Measurements from ENCODE around the gene INPP5A.

Gene INPP5A

DNA sequence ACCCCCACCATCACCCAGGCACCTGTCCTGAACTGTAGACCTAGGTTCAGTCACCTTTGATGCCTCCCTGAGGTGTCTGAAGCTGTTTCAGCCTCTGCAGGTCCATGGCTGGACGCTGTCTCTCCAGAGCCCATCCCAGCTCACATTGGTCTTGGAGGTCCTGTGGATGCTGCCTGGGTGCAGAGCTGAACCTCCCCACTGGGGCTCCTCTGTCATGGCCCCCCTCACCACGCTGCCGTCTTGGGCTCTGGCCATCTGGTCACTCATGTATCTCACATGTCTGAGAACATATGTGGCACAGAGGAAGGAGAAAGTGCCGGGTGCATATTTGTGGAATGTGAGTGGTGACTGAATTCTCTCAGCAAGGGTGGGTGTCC lies 139.5 kb downstream of the INPP5A start:
- Histone ChIP-seq H3K79me2 (ENCODE audit: insufficient read depth, low read length) (no peaks in the 10 kb centered on the region), H4K20me1 (ENCODE audit: insufficient read depth, low read length, poor library complexity, severe bottlenecking) (no peaks in the 10 kb centered on the region), H3K9ac (ENCODE audit: low read depth, low read length, poor library complexity, severe bottlenecking) (no peak overlapping the region), H3K27me3 (ENCODE audit: insufficient read depth, low read length, poor library complexity, severe bottlenecking) (no peaks in the 10 kb centered on the region), H3F3A (ENCODE audit: low read depth) (no peaks in the 10 kb centered on the region), H3K4me1 (ENCODE audit: insufficient read depth, low read length, poor library complexity, severe bottlenecking) (no peaks in the 10 kb centered on the region), H3K4me2 (ENCODE audit: low read depth, low read length, poor library complexity, severe bottlenecking) (no peak overlapping the region), H3K4me3 (ENCODE audit: low read length, poor library complexity, severe bottlenecking) (no peak overlapping the region), H3K36me3 (ENCODE audit: insufficient read depth, low read length) (no peaks in the 10 kb centered on the region), H3K9me2 (replicated peaks; ENCODE audit: low read depth, low read length) (no peaks in the 10 kb centered on the region), H3K9me3 (ENCODE audit: insufficient read depth, low read depth, low read length) (no peaks in the 10 kb centered on the region), H2AFZ (ENCODE audit: low read length) (no peak overlapping the region)
- TF ChIP-seq EZH2phosphoT487 (IDR thresholded peaks at IDR 0.05; ENCODE audit: borderline replicate concordance), result no peak
- TF ChIP-seq, protein P1, sequence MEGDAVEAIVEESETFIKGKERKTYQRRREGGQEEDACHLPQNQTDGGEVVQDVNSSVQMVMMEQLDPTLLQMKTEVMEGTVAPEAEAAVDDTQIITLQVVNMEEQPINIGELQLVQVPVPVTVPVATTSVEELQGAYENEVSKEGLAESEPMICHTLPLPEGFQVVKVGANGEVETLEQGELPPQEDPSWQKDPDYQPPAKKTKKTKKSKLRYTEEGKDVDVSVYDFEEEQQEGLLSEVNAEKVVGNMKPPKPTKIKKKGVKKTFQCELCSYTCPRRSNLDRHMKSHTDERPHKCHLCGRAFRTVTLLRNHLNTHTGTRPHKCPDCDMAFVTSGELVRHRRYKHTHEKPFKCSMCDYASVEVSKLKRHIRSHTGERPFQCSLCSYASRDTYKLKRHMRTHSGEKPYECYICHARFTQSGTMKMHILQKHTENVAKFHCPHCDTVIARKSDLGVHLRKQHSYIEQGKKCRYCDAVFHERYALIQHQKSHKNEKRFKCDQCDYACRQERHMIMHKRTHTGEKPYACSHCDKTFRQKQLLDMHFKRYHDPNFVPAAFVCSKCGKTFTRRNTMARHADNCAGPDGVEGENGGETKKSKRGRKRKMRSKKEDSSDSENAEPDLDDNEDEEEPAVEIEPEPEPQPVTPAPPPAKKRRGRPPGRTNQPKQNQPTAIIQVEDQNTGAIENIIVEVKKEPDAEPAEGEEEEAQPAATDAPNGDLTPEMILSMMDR (conservative IDR thresholded peaks at IDR 0.05; ENCODE audit: low read length), result no peak

DNA sequence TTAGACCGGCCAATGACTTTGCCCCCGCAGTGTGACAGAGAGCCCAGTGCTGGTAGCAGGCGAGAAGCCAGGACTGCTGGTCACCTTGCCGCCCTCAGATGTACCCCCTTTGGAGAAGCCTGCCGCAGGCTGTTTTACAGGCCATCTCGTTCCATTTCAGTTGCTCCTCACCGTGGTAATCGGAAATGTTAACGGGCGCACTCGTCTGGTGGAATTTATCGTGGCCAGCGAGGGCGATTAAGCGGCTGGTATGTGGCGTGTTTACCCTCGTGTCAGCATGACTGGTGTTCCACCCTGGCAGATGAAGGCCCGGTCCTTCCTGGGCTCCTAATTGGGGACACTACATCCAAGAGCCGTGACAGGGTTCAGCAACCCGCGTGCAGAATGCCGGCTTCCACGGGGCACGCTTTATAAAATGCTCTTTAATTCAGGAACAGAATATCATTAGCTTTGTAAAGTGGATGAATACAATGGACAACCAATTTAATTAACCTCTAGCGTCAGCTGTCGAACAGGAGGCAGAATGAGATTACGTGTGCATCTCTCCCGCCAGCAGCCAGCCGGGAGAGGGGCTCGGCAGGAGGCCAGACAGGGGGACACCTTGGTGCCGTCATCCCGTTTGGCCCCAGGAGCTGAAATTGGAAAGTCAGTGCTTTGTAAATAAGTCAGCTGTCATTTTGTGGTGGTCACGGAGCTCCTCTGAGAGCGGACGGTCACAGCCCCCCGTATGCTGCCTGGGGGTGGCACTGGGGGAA lies 140.1 kb downstream of the INPP5A start:
- H3K27me3 ChIP-seq (ENCODE audit: insufficient read depth, low read length, poor library complexity, severe bottlenecking), result no peaks in the 10 kb centered on the region
- no peak overlapping the region for H3K4me2 ChIP-seq (ENCODE audit: low read depth, low read length, poor library complexity, severe bottlenecking)
- no peak overlapping the region for H2AFZ ChIP-seq (ENCODE audit: low read length)
- H3F3A ChIP-seq (ENCODE audit: low read depth), result no peaks in the 10 kb centered on the region
- no peaks in the 10 kb centered on the region for H3K9me3 ChIP-seq (ENCODE audit: insufficient read depth, low read depth, low read length)
- H3K36me3 ChIP-seq (ENCODE audit: insufficient read depth, low read length), result no peaks in the 10 kb centered on the region
- H3K4me1 ChIP-seq (ENCODE audit: insufficient read depth, low read length, poor library complexity, severe bottlenecking), result no peaks in the 10 kb centered on the region
- no peaks in the 10 kb centered on the region for H3K9me2 ChIP-seq (replicated peaks; ENCODE audit: low read depth, low read length)
- H3K9ac ChIP-seq (ENCODE audit: low read depth, low read length, poor library complexity, severe bottlenecking), result no peak overlapping the region
- TF ChIP-seq EZH2phosphoT487 (IDR thresholded peaks at IDR 0.05; ENCODE audit: borderline replicate concordance), result no peak
- TF ChIP-seq, protein P1 (conservative IDR thresholded peaks at IDR 0.05; ENCODE audit: low read length), result no peak
- H3K79me2 ChIP-seq (ENCODE audit: insufficient read depth, low read length), result no peaks in the 10 kb centered on the region
- no peak overlapping the region for H3K4me3 ChIP-seq (ENCODE audit: low read length, poor library complexity, severe bottlenecking)
- no peaks in the 10 kb centered on the region for H4K20me1 ChIP-seq (ENCODE audit: insufficient read depth, low read length, poor library complexity, severe bottlenecking)

DNA sequence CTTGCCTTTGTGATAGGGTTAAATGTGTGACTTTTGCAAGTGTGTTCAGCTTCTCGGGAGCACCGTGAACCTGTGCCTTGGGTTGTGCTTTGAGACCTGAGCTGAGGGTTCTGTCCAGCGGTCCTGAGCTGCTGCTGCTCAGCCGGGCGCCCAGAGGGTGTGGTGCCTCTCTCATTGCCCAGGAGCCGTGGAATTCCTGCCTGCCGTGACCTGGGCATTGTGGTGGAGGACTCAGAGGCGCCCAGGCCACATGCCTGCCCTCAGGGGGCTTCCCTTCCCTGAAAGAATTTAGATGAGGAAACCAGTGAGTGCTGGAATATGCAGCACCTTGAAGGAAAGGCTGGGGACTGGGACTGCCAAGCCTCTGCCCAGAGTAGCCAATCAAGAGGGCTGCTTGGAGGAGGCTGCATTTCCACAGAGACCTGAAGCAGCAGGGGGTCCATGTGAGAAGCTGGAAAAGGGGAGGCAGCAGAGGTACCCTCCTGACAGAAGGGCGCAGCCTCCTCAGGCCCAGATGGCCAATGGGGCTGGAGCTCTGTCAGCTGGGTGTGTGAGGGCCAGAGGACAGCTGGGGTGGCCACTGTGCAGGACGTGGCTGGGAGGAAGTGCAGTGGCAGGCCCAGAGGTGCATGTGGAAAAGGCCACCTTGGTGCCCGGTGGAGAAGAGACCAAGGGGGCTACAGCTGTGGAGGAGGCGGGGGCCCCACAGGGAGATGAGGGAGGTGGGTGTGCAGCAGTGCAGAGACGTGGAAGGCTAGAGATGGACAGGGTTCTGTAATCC lies 141.0 kb downstream of the INPP5A start:
- no peak for TF ChIP-seq EZH2phosphoT487 (IDR thresholded peaks at IDR 0.05; ENCODE audit: borderline replicate concordance)
- TF ChIP-seq, protein P1 (conservative IDR thresholded peaks at IDR 0.05; ENCODE audit: low read length), result no peak
- Histone ChIP-seq H3K36me3 (ENCODE audit: insufficient read depth, low read length) (no peaks in the 10 kb centered on the region), H3K9me3 (ENCODE audit: insufficient read depth, low read depth, low read length) (no peaks in the 10 kb centered on the region), H3K27me3 (ENCODE audit: insufficient read depth, low read length, poor library complexity, severe bottlenecking) (no peaks in the 10 kb centered on the region), H3K4me2 (ENCODE audit: low read depth, low read length, poor library complexity, severe bottlenecking) (no peak overlapping the region), H3K4me1 (ENCODE audit: insufficient read depth, low read length, poor library complexity, severe bottlenecking) (no peaks in the 10 kb centered on the region), H3K9ac (ENCODE audit: low read depth, low read length, poor library complexity, severe bottlenecking) (no peak overlapping the region), H2AFZ (ENCODE audit: low read length) (no peak overlapping the region), H3F3A (ENCODE audit: low read depth) (no peaks in the 10 kb centered on the region), H3K4me3 (ENCODE audit: low read length, poor library complexity, severe bottlenecking) (no peak overlapping the region), H3K79me2 (ENCODE audit: insufficient read depth, low read length) (no peaks in the 10 kb centered on the region), H3K9me2 (replicated peaks; ENCODE audit: low read depth, low read length) (no peaks in the 10 kb centered on the region), H4K20me1 (ENCODE audit: insufficient read depth, low read length, poor library complexity, severe bottlenecking) (no peaks in the 10 kb centered on the region)

Data from Loucy (cell line).